ENCODE results near the gene MISP. TPM values are rescaled to one million over a fixed set of nuclear protein-coding genes. Genes with fewer than 3 reads are reported as not detected.

The MISP gene
- total and polyA plus RNA-seq, 9 of the 15 experiments (the other 6 are each of a cell fraction or from before 2014, with no cell fraction given) = 0.04 to 0.29 (median 0.05) TPM; not detected in 5

GRCh38 chr19:796692-797527 is 46.0 kb downstream of the MISP start, which contains the start of gene PTBP1 (continued):
- TF ChIP-seq PBX2 (CRISPR knock-in tag; IDR thresholded peaks at IDR 0.05; ENCODE audit: low read depth) = no peak
- TF ChIP-seq PBX2 (tag; conservative IDR thresholded peaks at IDR 0.05; ENCODE audit: low read depth) = peak; percentile 93
- no peak for TF ChIP-seq ZNF232 (CRISPR knock-in tag; IDR thresholded peaks at IDR 0.05)
- no peak for TF ChIP-seq MCM3 (IDR thresholded peaks at IDR 0.05)
- TF ChIP-seq TOE1 (IDR thresholded peaks at IDR 0.05; ENCODE audit: borderline replicate concordance) = peak; percentile 100
- TF ChIP-seq TOE1 (CRISPR knock-in tag; IDR thresholded peaks at IDR 0.05; ENCODE audit: borderline replicate concordance, low read depth) = no peak
- TF ChIP-seq STAT6 (CRISPR knock-in tag; IDR thresholded peaks at IDR 0.05) = no peak
- peak; percentile 21; the same call in 1 of the 2 replicates for TF ChIP-seq ZNF384 (IDR thresholded peaks at IDR 0.05; ENCODE audit: low read depth, low read length)
- peak; percentile 97 for TF ChIP-seq MNT (conservative IDR thresholded peaks at IDR 0.05)
- no peak for TF ChIP-seq RFX1 (IDR thresholded peaks at IDR 0.05)
- TF ChIP-seq JUNB (CRISPR knock-in tag; conservative IDR thresholded peaks at IDR 0.05) = no peak
- no peak; the same call in 1 of the 2 replicates for TF ChIP-seq FOXM1 (IDR thresholded peaks at IDR 0.05; ENCODE audit: low read depth)
- TF ChIP-seq FOXM1 (CRISPR knock-in tag; IDR thresholded peaks at IDR 0.05; ENCODE audit: low read depth) = no peak; the same call in 1 of the 2 replicates
- TF ChIP-seq NFYB (IDR thresholded peaks at IDR 0.05; ENCODE audit: extremely low read depth, insufficient read length) = peak; percentile 94
- TF ChIP-seq HOMEZ (CRISPR knock-in tag; IDR thresholded peaks at IDR 0.05) = no peak
- TF ChIP-seq THRA (IDR thresholded peaks at IDR 0.05) = no peak
- TF ChIP-seq ZNF184 (CRISPR knock-in tag; IDR thresholded peaks at IDR 0.05) = no peak
- TF ChIP-seq ZNF431 (CRISPR knock-in tag; IDR thresholded peaks at IDR 0.05) = no peak; the same call in 1 of the 2 replicates
